Measurements from ENCODE around the gene TBXT.
A peak's percentile ranks its signal among the peaks of the same experiment; 100 is the strongest.

Gene TBXT

DNA sequence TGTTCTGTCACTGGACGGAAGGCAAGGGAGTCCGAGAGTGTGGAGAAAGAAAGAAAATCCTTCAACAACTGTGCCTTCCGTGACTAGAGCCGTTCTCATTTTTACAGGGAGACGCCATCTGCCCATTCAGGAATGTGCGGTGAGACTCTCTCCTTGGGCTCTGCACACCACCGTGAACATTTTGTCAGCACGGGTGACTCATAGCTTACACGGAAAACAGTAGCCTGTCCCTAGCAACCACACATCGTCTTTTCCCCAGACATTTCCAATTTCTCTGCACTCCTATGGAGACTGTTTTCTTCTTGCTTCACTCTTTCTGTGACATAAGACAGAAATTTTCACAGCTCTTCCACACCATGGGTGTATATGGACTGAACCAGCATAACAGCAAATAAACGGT, 55.1 kb downstream of the TBXT start:
- peak; percentile 55 for DNase-seq

DNA sequence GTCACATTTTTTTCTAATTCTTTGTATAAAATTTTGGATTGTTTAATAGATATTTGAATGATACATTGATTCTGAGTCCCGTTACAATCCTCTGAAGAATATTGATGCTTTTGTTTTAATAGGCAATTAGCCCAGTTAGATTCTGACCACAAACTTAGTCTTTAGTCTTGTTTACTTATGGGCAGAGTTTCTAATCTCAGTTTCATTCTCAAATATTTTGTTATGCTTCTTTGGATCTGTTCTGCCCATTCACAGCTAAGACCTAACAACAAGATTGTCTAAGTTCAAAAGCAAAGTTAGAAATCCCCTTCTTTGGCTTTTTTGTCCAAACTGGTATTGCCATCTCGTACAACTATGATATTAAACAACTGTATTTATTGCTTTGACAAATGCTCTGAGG, 58.0 kb downstream of the TBXT start:
- no peak for DNase-seq

Data from NCI-H774 (cell line).